Renal cortex interstitium (tissue), 11 donors: ENCODE results near the gene RCC1. TPM values are rescaled to one million over a fixed set of nuclear protein-coding genes. Genes with fewer than 3 reads are reported as not detected.
"Not testable (repeated sequence)": the region's sequence is repeated elsewhere in the genome, so short reads cannot be mapped to it uniquely, and the experiment has no call there.

Experiments used
- DNase-seq, 11 donors: peaks; one replicate each; pipeline ENCODE4 v3.0.0-alpha.2; 2013; ENCODE audit warnings: low read depth in 9 of 11, low spot score in 4 of 11; ENCODE audit errors: extremely low read depth in 1 of 11
- polyA plus RNA-seq, 3 donors: library from polyadenylated mRNA; unstranded; fragments of 120-200 nt; gene quantifications; one replicate each; pipeline ENCODE4 v1.2.1, GENCODE V29; 2013; ENCODE audit not compliant: insufficient read length in 3 of 3

Gene RCC1
- polyA plus RNA-seq, 3 donors, result 30.8 to 39.7 (median 31.7) TPM

GRCh38 chr1:28577052-28577678 lies 71.3 kb downstream of the RCC1 start:
- no peak for DNase-seq

- DNase-seq, result no peak
Observed at GRCh38 chr1:28577738-28578536, 72.1 kb downstream of the RCC1 start.

GRCh38 chr1:28578696-28579218 lies 72.9 kb downstream of the RCC1 start:
- DNase-seq, result no peak

- DNase-seq, result no peak
Observed at GRCh38 chr1:28579401-28579800, 73.6 kb downstream of the RCC1 start.

- DNase-seq, result peak in 2 of 11 donors; percentile 24 to 27
Observed at GRCh38 chr1:28580722-28581530, 75.1 kb downstream of the RCC1 start.

GRCh38 chr1:28581531-28582247 lies 75.8 kb downstream of the RCC1 start:
- peak; percentile 81 to 95 (median 93) for DNase-seq

GRCh38 chr1:28582248-28582615 lies 76.4 kb downstream of the RCC1 start:
- DNase-seq, result no peak

- not testable (repeated sequence) for DNase-seq
Observed at GRCh38 chr1:28586585-28587391, 80.9 kb downstream of the RCC1 start.

Other genes starting within 250 kb of the RCC1 start
- 10 to 100 TPM; 16.8 to 19.9 (median 19.7) TPM for gene SESN2, start 246.5 kb upstream of the RCC1 start, polyA plus RNA-seq
- gene MED18, start 177.0 kb upstream of the RCC1 start, polyA plus RNA-seq, result 10 to 100 TPM; 19.7 to 22.1 (median 21.7) TPM
- 10 to 100 TPM; 76.7 to 89.4 (median 77.1) TPM for gene PHACTR4, start 136.3 kb upstream of the RCC1 start, polyA plus RNA-seq
- gene TRNAU1AP, start 47.0 kb downstream of the RCC1 start, polyA plus RNA-seq, result 10 to 100 TPM; 21.7 to 28.8 (median 26.6) TPM
- gene RAB42, start 86.2 kb downstream of the RCC1 start, polyA plus RNA-seq, result 1 to 10 TPM; 2.2 to 3.9 (median 3.1) TPM
- 10 to 100 TPM; 26.0 to 33.7 (median 32.5) TPM for gene TAF12, start 137.0 kb downstream of the RCC1 start, polyA plus RNA-seq
- gene RNU11, start 142.6 kb downstream of the RCC1 start, polyA plus RNA-seq, result not detected
- 10 to 100 TPM; 16.8 to 17.6 (median 17.5) TPM for gene GMEB1, start 162.7 kb downstream of the RCC1 start, polyA plus RNA-seq
- gene YTHDF2, start 230.9 kb downstream of the RCC1 start, polyA plus RNA-seq, result 100 to 1,000 TPM in 1 of 3 donors, 10 to 100 TPM in 2; 82.8 to 112 (median 94.4) TPM